K562 (cell line): ENCODE measurements around the gene UBQLN3. TPM values are rescaled to one million over a fixed set of nuclear protein-coding genes. Genes with fewer than 3 reads are reported as not detected.

Source experiments
- ATAC-seq: fragments of 200-7000 bp; cut with Tn5 transposase; 3 replicates; pipeline ENCODE4 v1.9.1; 2020; ENCODE audit warnings: moderate library complexity
- BruUV-seq: library from RNA; stranded (reverse); fragments of 400-500 nt; replicated peaks from 2 replicates; lab custom pipeline; 2021; lab: Mats Ljungman, UMichigan
- CTCF ChIA-PET: fragments of 300-600 bp; formaldehyde crosslinking; extraction: SDS; loops from one replicate; lab custom pipeline; 2021; ENCODE audit warnings: low intra/inter-chr PET ratio; lab: Yijun Ruan, JAX
- POLR2A ChIA-PET: fragments of 300-600, 350-650 bp; sonication (Branson Sonifier 250); formaldehyde crosslinking; extraction: SDS; loops from one replicate; lab custom pipeline; 2021; ENCODE audit warnings: antibody characterized with exemption, inconsistent platforms; lab: Yijun Ruan, JAX
- DNase-seq, 4 experiments: peaks; one replicate each; pipeline versions ENCODE4 v3.0.0 to v3.0.0-alpha.2; 2011 to 2018; ENCODE audit warnings: low spot score in 3 of 4, mixed read lengths in 3 of 4; ENCODE audit errors: extremely low read depth in 1 of 4
- FAIRE-seq: peaks from 2 replicates; lab custom pipeline; 2011; peaks lifted over from hg19 to GRCh38; lab: Jason Lieb, UNC
- H2AFZ ChIP-seq: 2 replicates; pipeline ENCODE4 v1.6.0; 2011; ENCODE audit warnings: low read depth, low read length, control low read depth, inconsistent platforms
- H3K27ac ChIP-seq: fragments of 200-600 bp; 3 replicates; pipeline ENCODE4 v1.8.0; 2011; ENCODE audit warnings: low read depth, mild to moderate bottlenecking, control low read depth, inconsistent platforms, low read length, moderate library complexity, mixed read lengths; ENCODE audit errors: extremely low read depth
- H3K27me3 ChIP-seq, 2 experiments: fragments of 300-600 bp in 1 of 2; 2 replicates in 1 of 2; 3 replicates in 1 of 2; pipeline versions ENCODE4 v1.6.0 to v1.8.0; 2011; ENCODE audit warnings: inconsistent platforms in 2 of 2, low read length in 2 of 2, mild to moderate bottlenecking in 1 of 2, mixed read lengths in 1 of 2, moderate library complexity in 1 of 2; ENCODE audit not compliant: control insufficient read depth in 2 of 2, insufficient read depth in 2 of 2
- H3K36me3 ChIP-seq: fragments of 300-600 bp; 3 replicates; pipeline ENCODE4 v1.8.0; 2011; ENCODE audit warnings: mild to moderate bottlenecking, low read length, inconsistent platforms; ENCODE audit not compliant: control insufficient read depth, insufficient read depth
- H3K4me1 ChIP-seq, 2 experiments: fragments of 200-600 bp in 1 of 2; replicated peaks in 1 of 2; 2 replicates in 1 of 2; 3 replicates in 1 of 2; pipeline versions ENCODE4 v1.5.1 to v1.8.0; 2011; ENCODE audit warnings: inconsistent platforms in 2 of 2, low read length in 2 of 2, mild to moderate bottlenecking in 1 of 2, mixed read lengths in 1 of 2, moderate library complexity in 1 of 2; ENCODE audit not compliant: control insufficient read depth in 2 of 2, insufficient read depth in 2 of 2
- H3K4me2 ChIP-seq: 2 replicates; pipeline ENCODE4 v1.6.1; 2011; ENCODE audit warnings: low read length, control low read depth, inconsistent platforms, mixed read lengths; ENCODE audit not compliant: insufficient read depth
- H3K4me3 ChIP-seq: fragments of 200-600 bp; sonication (generic), shearing (Covaris generic); 2 replicates; pipeline ENCODE4 v1.5.1; 2016; ENCODE audit warnings: control low read depth, inconsistent platforms
- H3K79me2 ChIP-seq: fragments of 200-600 bp; 3 replicates; pipeline ENCODE4 v1.8.0; 2011; ENCODE audit warnings: low read length, inconsistent platforms; ENCODE audit not compliant: control insufficient read depth, insufficient read depth
- H3K9ac ChIP-seq, 2 experiments: 2 replicates each; pipeline versions ENCODE4 v1.6.0 to v1.6.1; 2011; ENCODE audit warnings: low read depth in 2 of 2, low read length in 2 of 2, control low read depth in 1 of 2, inconsistent platforms in 1 of 2, mild to moderate bottlenecking in 1 of 2, mixed read lengths in 1 of 2; ENCODE audit not compliant: insufficient read depth in 1 of 2
- H3K9me1 ChIP-seq: one replicate; pipeline ENCODE4 v1.6.0; 2011; ENCODE audit warnings: inconsistent platforms, mild to moderate bottlenecking, low read length, moderate library complexity; ENCODE audit not compliant: control insufficient read depth, insufficient read depth
- H3K9me3 ChIP-seq: replicated peaks from 2 replicates; pipeline ENCODE4 v1.5.1; 2011; ENCODE audit warnings: low read depth, low read length, inconsistent platforms; ENCODE audit not compliant: control insufficient read depth, insufficient read depth
- H4K20me1 ChIP-seq: replicated peaks from 2 replicates; pipeline ENCODE4 v1.6.1; 2011; ENCODE audit warnings: low read length, inconsistent platforms, mixed read lengths; ENCODE audit not compliant: control insufficient read depth, insufficient read depth
- EHMT2 ChIP-seq: fragments of 450-650 bp; IDR thresholded peaks from 2 replicates; pipeline ENCODE4 v1.6.1; 2018; ENCODE audit warnings: antibody characterized with exemption
- ELF4 ChIP-seq: fragments of 450-650 bp; formaldehyde crosslinking; IDR thresholded peaks from 2 replicates; pipeline ENCODE4 v1.4.0; 2022; ENCODE audit warnings: missing genetic modification characterization
- HNRNPLL ChIP-seq: fragments of 200-400 bp; formaldehyde crosslinking; IDR thresholded peaks from 2 replicates; pipeline ENCODE4 v1.6.1; 2017; ENCODE audit warnings: low read length, low read depth, mild to moderate bottlenecking; ENCODE audit not compliant: poor library complexity, severe bottlenecking
- POLR2A ChIP-seq: fragments of 450-650 bp; conservative IDR thresholded peaks from 2 replicates; pipeline ENCODE4 v1.6.1; 2016
- ZBTB7A ChIP-seq: IDR thresholded peaks from 2 replicates; pipeline ENCODE4 v1.6.1; 2011; ENCODE audit warnings: low read depth, mild to moderate bottlenecking, low read length, moderate library complexity, borderline replicate concordance; ENCODE audit not compliant: control insufficient read depth
- WGBS: fragments of 100-300 bp; shearing (Covaris generic); methylation state at CpG from one replicate; pipeline ENCODE4 v1.1.6; 2016; ENCODE audit warnings: low coverage, mixed read lengths; ENCODE audit not compliant: insufficient coverage; ENCODE audit errors: missing lambda C conversion rate; 5-methylcytosine and 5-hydroxymethylcytosine counted together
- in situ Hi-C: fragments of 300-500 bp; cut with MboI; formaldehyde crosslinking; loops from 4 replicates; pipeline ENCODE4 v1.15.0; 2018; ENCODE audit warnings: inconsistent platforms, mixed read lengths
- intact Hi-C: fragments of 100-400 bp; cut with micrococcal nuclease; formaldehyde crosslinking; loops from 2 replicates; pipeline ENCODE4 v1.14.2; 2022
- polyA plus RNA-seq, 8 experiments: library from polyadenylated mRNA; depleted of rRNA in 4 of 8; stranded (reverse) in 5 of 8; unstranded in 3 of 8; fragments of >200 nt; fragmentation: Nextera tagmentation in 2 of 8; fragmentation: Illumina TruSeq in 1 of 8; extraction: Ambion mirVana in 2 of 8; extraction: Trizol in 1 of 8; gene quantifications; 2 replicates each; pipeline versions ENCODE4 v1.2.1 to v1.2.3, GENCODE V29; 2011 to 2014; ENCODE audit warnings: inconsistent platforms in 1 of 8, missing spikeins in 1 of 8
- total RNA-seq, 7 experiments: library from RNA; depleted of rRNA in 6 of 7; stranded (reverse); fragments of >200 nt in 6 of 7; fragmentation: Illumina TruSeq in 2 of 7; extraction: Trizol in 2 of 7; gene quantifications; 2 replicates each; pipeline versions ENCODE4 v1.2.1 to v1.2.3, GENCODE V29; 2011 to 2021; ENCODE audit warnings: low replicate concordance in 1 of 7
- TF ChIP-seq, protein P1 (sequence below), 2 experiments: fragments of 450-650 bp; formaldehyde crosslinking in 1 of 2; IDR thresholded peaks; 2 replicates each; pipeline versions ENCODE4 v1.4.0 to v1.6.1; 2014 to 2020; ENCODE audit warnings: mild to moderate bottlenecking in 2 of 2, borderline replicate concordance in 1 of 2, low read depth in 1 of 2

UBQLN3 gene
- total and polyA plus RNA-seq, 9 of the 15 experiments (the other 6 are each of a cell fraction or from before 2014, with no cell fraction given): 0.01 to 0.27 TPM; not detected in 7

DNA sequence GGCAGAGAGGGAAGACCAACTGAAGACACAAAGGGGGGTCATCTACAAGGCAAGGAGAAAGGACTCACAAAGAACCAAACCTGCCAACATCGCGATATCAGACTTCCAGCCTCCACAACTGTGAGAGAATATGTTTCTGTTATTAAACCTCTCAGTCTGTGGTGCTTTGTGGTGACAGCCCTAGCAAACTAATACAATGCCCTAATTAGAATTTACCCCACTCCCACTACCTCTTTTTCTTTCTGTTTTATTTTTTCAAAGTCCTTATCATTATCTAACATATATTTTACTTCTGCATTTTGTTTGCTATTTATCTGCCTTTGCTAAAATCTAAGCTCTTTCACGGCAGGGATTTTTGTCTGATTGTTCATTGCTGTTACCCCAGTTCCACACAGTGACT is 23.8 kb downstream of the UBQLN3 start:
- 79% methylated on average over 3 of the region's 3 CpGs for WGBS
- POLR2A ChIA-PET: interaction anchor here (0.5 to 3.0 kb wide), 5 partner anchors 12 to 127 kb away, joined by 3 to 25 read pairs (median 3); no protein-coding TSS in a partner anchor
- FAIRE-seq (no peak), DNase-seq (no peak), ATAC-seq (no peak; the same call in 2 of the 3 replicates)
- H3K27me3 ChIP-seq: no peaks in the 10 kb centered on the region
- no peak overlapping the region for H2AFZ ChIP-seq
- H3K4me2 ChIP-seq: no peak overlapping the region
- H3K79me2 ChIP-seq: peaks cover 77% of the 10 kb centered on the region
- H3K9me3 ChIP-seq: peaks cover 4% of the 10 kb centered on the region
- H3K9ac ChIP-seq: no peak overlapping the region
- BruUV-seq: no TSS peak
- peaks cover 33% of the 10 kb centered on the region for H4K20me1 ChIP-seq
- intact Hi-C loops (no loop called here), in situ Hi-C loops (no loop called here)
- H3K27ac ChIP-seq: no peak overlapping the region
- CTCF ChIA-PET: no interaction called here
- H3K9me1 ChIP-seq: no peaks in the 10 kb centered on the region
- peaks cover 74% of the 10 kb centered on the region for H3K36me3 ChIP-seq
- TF ChIP-seq POLR2A: peak; percentile 49; the same call in 1 of the 2 replicates
- no peak for TF ChIP-seq ELF4 (CRISPR knock-in tag)
- H3K4me1 ChIP-seq: peaks cover 4 to 5% of the 10 kb centered on the region in 2 experiments; a peak in 1 of 5 replicates
- H3K4me3 ChIP-seq: no peak overlapping the region

- in situ Hi-C loops (no loop called here), intact Hi-C loops (loop anchor here (1.0 kb wide), 1 partner anchor 77 kb away; no protein-coding TSS in a partner anchor)
- Histone ChIP-seq H2AFZ (no peak overlapping the region), H3K9me1 (no peaks in the 10 kb centered on the region), H3K4me2 (no peak overlapping the region), H4K20me1 (peaks cover 18% of the 10 kb centered on the region), H3K27ac (no peak overlapping the region; the same call in 2 of the 3 replicates), H3K4me1 (no peaks in the 10 kb centered on the region), H3K27me3 (no peaks in the 10 kb centered on the region), H3K9ac (no peak overlapping the region), H3K9me3 (no peaks in the 10 kb centered on the region), H3K36me3 (peaks cover 59% of the 10 kb centered on the region), H3K79me2 (peaks cover 61% of the 10 kb centered on the region), H3K4me3 (no peak overlapping the region)
- peak; percentile 79 for FAIRE-seq
- ChIA-PET POLR2A (interaction anchor here (1.1 to 3.2 kb wide), 2 partner anchors 28 to 225 kb away, joined by 4 to 17 read pairs; no protein-coding TSS in a partner anchor), CTCF (interaction anchor here (0.5 to 1.9 kb wide), 4 partner anchors 77 to 415 kb away, joined by 3 to 13 read pairs (median 6); no protein-coding TSS in a partner anchor)
- 38% methylated on average over 2 of the region's 2 CpGs for WGBS
- peak; percentile 97 for ATAC-seq
- no TSS peak for BruUV-seq
- peak; percentile 69 to 77 (median 72) for DNase-seq
- TF ChIP-seq HNRNPLL (no peak), ZBTB7A (no peak), EHMT2 (no peak)
- TF ChIP-seq, protein P1, sequence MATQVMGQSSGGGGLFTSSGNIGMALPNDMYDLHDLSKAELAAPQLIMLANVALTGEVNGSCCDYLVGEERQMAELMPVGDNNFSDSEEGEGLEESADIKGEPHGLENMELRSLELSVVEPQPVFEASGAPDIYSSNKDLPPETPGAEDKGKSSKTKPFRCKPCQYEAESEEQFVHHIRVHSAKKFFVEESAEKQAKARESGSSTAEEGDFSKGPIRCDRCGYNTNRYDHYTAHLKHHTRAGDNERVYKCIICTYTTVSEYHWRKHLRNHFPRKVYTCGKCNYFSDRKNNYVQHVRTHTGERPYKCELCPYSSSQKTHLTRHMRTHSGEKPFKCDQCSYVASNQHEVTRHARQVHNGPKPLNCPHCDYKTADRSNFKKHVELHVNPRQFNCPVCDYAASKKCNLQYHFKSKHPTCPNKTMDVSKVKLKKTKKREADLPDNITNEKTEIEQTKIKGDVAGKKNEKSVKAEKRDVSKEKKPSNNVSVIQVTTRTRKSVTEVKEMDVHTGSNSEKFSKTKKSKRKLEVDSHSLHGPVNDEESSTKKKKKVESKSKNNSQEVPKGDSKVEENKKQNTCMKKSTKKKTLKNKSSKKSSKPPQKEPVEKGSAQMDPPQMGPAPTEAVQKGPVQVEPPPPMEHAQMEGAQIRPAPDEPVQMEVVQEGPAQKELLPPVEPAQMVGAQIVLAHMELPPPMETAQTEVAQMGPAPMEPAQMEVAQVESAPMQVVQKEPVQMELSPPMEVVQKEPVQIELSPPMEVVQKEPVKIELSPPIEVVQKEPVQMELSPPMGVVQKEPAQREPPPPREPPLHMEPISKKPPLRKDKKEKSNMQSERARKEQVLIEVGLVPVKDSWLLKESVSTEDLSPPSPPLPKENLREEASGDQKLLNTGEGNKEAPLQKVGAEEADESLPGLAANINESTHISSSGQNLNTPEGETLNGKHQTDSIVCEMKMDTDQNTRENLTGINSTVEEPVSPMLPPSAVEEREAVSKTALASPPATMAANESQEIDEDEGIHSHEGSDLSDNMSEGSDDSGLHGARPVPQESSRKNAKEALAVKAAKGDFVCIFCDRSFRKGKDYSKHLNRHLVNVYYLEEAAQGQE (IDR thresholded peaks at IDR 0.05; ENCODE audit: borderline replicate concordance): peak; percentile 64; the same call in 1 of the 2 replicates
- TF ChIP-seq, protein P1 (CRISPR knock-in tag; IDR thresholded peaks at IDR 0.05; ENCODE audit: low read depth): no peak
Measured at GRCh38 chr11:5476186-5476819, 33.5 kb downstream of the UBQLN3 start.
